Measurements from ENCODE around the gene KIF3C. TPM values are rescaled to one million over a fixed set of nuclear protein-coding genes. Genes with fewer than 3 reads are reported as not detected.

The KIF3C gene
- total RNA-seq, 8 experiments from 2014 or later, result 1.1 to 61.7 (median 48.5) TPM

- 40 to 72% (median 50%) methylated on average over 1 to 4 of the region's 21 CpGs; no CpG with 5 or more reads in 7 of the 10 experiments for WGBS, 10 experiments
- peak in 1 of 8 experiments; percentile 13 for ATAC-seq (replicated peaks in 6 of 8)
- in situ Hi-C loops (cut with MboI; ENCODE audit: low pct_unique_long_range_greater_than_20kb in 2 of 9, low sequenced_read_pairs in 9 of 9, unreplicated experiment in 9 of 9), result loop anchor here in 3 of 9 experiments (5.0 to 25.0 kb wide), 2 partner anchors 183 to 188 kb away; no protein-coding TSS in a partner anchor
- Histone ChIP-seq H3K4me3 (no peak overlapping the region), H3K4me1 (replicated peaks in 1 of 2) (no peaks in the 10 kb centered on the region), H3K27ac (no peak overlapping the region)
Measured at GRCh38 chr2:25954199-25954752, 28.0 kb downstream of the KIF3C start.

- Histone ChIP-seq H3K27ac (peak overlapping the region in 1 of 2 donors; percentile 67), H3K4me3 (no peak overlapping the region), H3K4me1 (replicated peaks in 1 of 2) (no peaks in the 10 kb centered on the region)
- WGBS, 10 experiments, result 7 to 60% (median 33%) methylated on average over 1 to 10 of the region's 11 CpGs; no CpG with 5 or more reads in 1 of the 10 experiments
- in situ Hi-C loops (cut with MboI; ENCODE audit: low pct_unique_long_range_greater_than_20kb in 2 of 9, low sequenced_read_pairs in 9 of 9, unreplicated experiment in 9 of 9), result loop anchor here in 3 of 9 experiments (5.0 to 25.0 kb wide), 2 partner anchors 186 to 191 kb away; no protein-coding TSS in a partner anchor
- peak; percentile 95 to 100 (median 98) for ATAC-seq (replicated peaks in 6 of 8)
Measured at GRCh38 chr2:25951071-25951547, 31.2 kb downstream of the KIF3C start.

GRCh38 chr2:25948437-25948836, 33.9 kb downstream of the KIF3C start:
- WGBS, 10 experiments, result 45 to 100% (median 74%) methylated on average over 1 to 2 of the region's 2 CpGs; no CpG with 5 or more reads in 3 of the 10 experiments
- no peak for ATAC-seq (replicated peaks in 6 of 8)
- in situ Hi-C loops (cut with MboI; ENCODE audit: low pct_unique_long_range_greater_than_20kb in 2 of 9, low sequenced_read_pairs in 9 of 9, unreplicated experiment in 9 of 9), result no loop called here
- no peak overlapping the region for H3K4me3 ChIP-seq
- H3K4me1 ChIP-seq (replicated peaks in 1 of 2), result no peaks in the 10 kb centered on the region
- H3K27ac ChIP-seq, result no peak overlapping the region

- no peak overlapping the region for H3K27ac ChIP-seq
- in situ Hi-C loops (cut with MboI; ENCODE audit: low pct_unique_long_range_greater_than_20kb in 2 of 9, low sequenced_read_pairs in 9 of 9, unreplicated experiment in 9 of 9), result no loop called here
- H3K4me3 ChIP-seq, result no peak overlapping the region
- WGBS, 10 experiments, result 100% methylated on average over 3 of the region's 4 CpGs; no CpG with 5 or more reads in 9 of the 10 experiments
- ATAC-seq (replicated peaks in 6 of 8), result no peak
- H3K4me1 ChIP-seq (replicated peaks in 1 of 2), result peaks cover 0 to 3% of the 10 kb centered on the region in 2 donors
Measured at GRCh38 chr2:25941042-25941441, 41.3 kb downstream of the KIF3C start.

- no peak overlapping the region for H3K27ac ChIP-seq
- no peak for ATAC-seq (replicated peaks in 6 of 8)
- 82 to 100% (median 95%) methylated on average over 1 to 7 of the region's 8 CpGs; no CpG with 5 or more reads in 1 of the 10 experiments for WGBS, 10 experiments
Measured at GRCh38 chr2:25939257-25939668, 43.0 kb downstream of the KIF3C start.

GRCh38 chr2:25938345-25938744, 44.0 kb downstream of the KIF3C start:
- in situ Hi-C loops (cut with MboI; ENCODE audit: low pct_unique_long_range_greater_than_20kb in 2 of 9, low sequenced_read_pairs in 9 of 9, unreplicated experiment in 9 of 9), result no loop called here
- Histone ChIP-seq H3K27ac (no peak overlapping the region), H3K4me3 (no peak overlapping the region), H3K4me1 (replicated peaks in 1 of 2) (peaks cover 0 to 3% of the 10 kb centered on the region in 2 donors)
- ATAC-seq (replicated peaks in 6 of 8), result no peak
- WGBS, 10 experiments, result 35 to 100% (median 89%) methylated on average over 1 to 5 of the region's 6 CpGs; no CpG with 5 or more reads in 4 of the 10 experiments

More at GRCh38 chr2:25939257-25939668, 43.0 kb downstream of the KIF3C start:
- H3K4me3 ChIP-seq, result no peak overlapping the region
- peaks cover 0 to 3% of the 10 kb centered on the region in 2 donors for H3K4me1 ChIP-seq (replicated peaks in 1 of 2)
- in situ Hi-C loops (cut with MboI; ENCODE audit: low pct_unique_long_range_greater_than_20kb in 2 of 9, low sequenced_read_pairs in 9 of 9, unreplicated experiment in 9 of 9), result no loop called here

- 17 to 88% (median 60%) methylated on average over 1 to 7 of the region's 7 CpGs; no CpG with 5 or more reads in 1 of the 10 experiments for WGBS, 10 experiments
- no peak for ATAC-seq (replicated peaks in 6 of 8)
- peak overlapping the region in 1 of 2 donors; percentile 30 for H3K27ac ChIP-seq
- no peak overlapping the region for H3K4me3 ChIP-seq
- H3K4me1 ChIP-seq (replicated peaks in 1 of 2), result peaks cover 0 to 3% of the 10 kb centered on the region in 2 donors
- in situ Hi-C loops (cut with MboI; ENCODE audit: low pct_unique_long_range_greater_than_20kb in 2 of 9, low sequenced_read_pairs in 9 of 9, unreplicated experiment in 9 of 9), result no loop called here
Measured at GRCh38 chr2:25936889-25937545, 45.3 kb downstream of the KIF3C start.

- WGBS, 10 experiments, result 80 to 100% (median 100%) methylated on average over 1 to 2 of the region's 2 CpGs; no CpG with 5 or more reads in 1 of the 10 experiments
- in situ Hi-C loops (cut with MboI; ENCODE audit: low pct_unique_long_range_greater_than_20kb in 2 of 9, low sequenced_read_pairs in 9 of 9, unreplicated experiment in 9 of 9), result no loop called here
- Histone ChIP-seq H3K27ac (no peak overlapping the region), H3K4me1 (replicated peaks in 1 of 2) (peaks cover 0 to 3% of the 10 kb centered on the region in 2 donors), H3K4me3 (no peak overlapping the region)
- no peak for ATAC-seq (replicated peaks in 6 of 8)
Measured at GRCh38 chr2:25933622-25934021, 48.7 kb downstream of the KIF3C start.

GRCh38 chr2:25929789-25930473, 52.4 kb downstream of the KIF3C start:
- Histone ChIP-seq H3K4me3 (no peak overlapping the region), H3K27ac (no peak overlapping the region), H3K4me1 (replicated peaks in 1 of 2) (peaks cover 4 to 6% of the 10 kb centered on the region in 2 donors)
- in situ Hi-C loops (cut with MboI; ENCODE audit: low pct_unique_long_range_greater_than_20kb in 2 of 9, low sequenced_read_pairs in 9 of 9, unreplicated experiment in 9 of 9), result no loop called here
- WGBS, 10 experiments, result 80 to 100% (median 93%) methylated on average over 1 to 11 of the region's 14 CpGs; no CpG with 5 or more reads in 1 of the 10 experiments
- no peak for ATAC-seq (replicated peaks in 6 of 8)

GRCh38 chr2:25928668-25929067, 53.6 kb downstream of the KIF3C start:
- WGBS, 10 experiments, result 88 to 100% (median 91%) methylated on average over 3 to 9 of the region's 18 CpGs; no CpG with 5 or more reads in 4 of the 10 experiments
- in situ Hi-C loops (cut with MboI; ENCODE audit: low pct_unique_long_range_greater_than_20kb in 2 of 9, low sequenced_read_pairs in 9 of 9, unreplicated experiment in 9 of 9), result no loop called here
- ATAC-seq (replicated peaks in 6 of 8), result peak in 2 of 8 experiments; percentile 7 to 17
- no peak overlapping the region for H3K27ac ChIP-seq
- peaks cover 4 to 6% of the 10 kb centered on the region in 2 donors for H3K4me1 ChIP-seq (replicated peaks in 1 of 2)
- no peak overlapping the region for H3K4me3 ChIP-seq

- Histone ChIP-seq H3K4me3 (no peak overlapping the region), H3K27ac (no peak overlapping the region), H3K4me1 (replicated peaks in 1 of 2) (peaks cover 4 to 6% of the 10 kb centered on the region in 2 donors)
- in situ Hi-C loops (cut with MboI; ENCODE audit: low pct_unique_long_range_greater_than_20kb in 2 of 9, low sequenced_read_pairs in 9 of 9, unreplicated experiment in 9 of 9), result no loop called here
- 51 to 93% (median 79%) methylated on average over 2 to 15 of the region's 18 CpGs for WGBS, 10 experiments
- peak in 4 of 8 experiments; percentile 42 to 80 (median 64) for ATAC-seq (replicated peaks in 6 of 8)
Measured at GRCh38 chr2:25926984-25927756, 55.1 kb downstream of the KIF3C start.

GRCh38 chr2:25922501-25922900, 59.8 kb downstream of the KIF3C start:
- in situ Hi-C loops (cut with MboI; ENCODE audit: low pct_unique_long_range_greater_than_20kb in 2 of 9, low sequenced_read_pairs in 9 of 9, unreplicated experiment in 9 of 9), result no loop called here
- Histone ChIP-seq H3K4me1 (replicated peaks in 1 of 2) (peaks cover 4 to 6% of the 10 kb centered on the region in 2 donors), H3K4me3 (no peak overlapping the region), H3K27ac (no peak overlapping the region)
- no peak for ATAC-seq (replicated peaks in 6 of 8)
- 56 to 100% (median 100%) methylated on average over 1 to 2 of the region's 2 CpGs; no CpG with 5 or more reads in 2 of the 10 experiments for WGBS, 10 experiments
